Measurements from ENCODE around the gene IDH2.
A peak's percentile ranks its signal among the peaks of the same experiment; 100 is the strongest.

Gene IDH2

DNA sequence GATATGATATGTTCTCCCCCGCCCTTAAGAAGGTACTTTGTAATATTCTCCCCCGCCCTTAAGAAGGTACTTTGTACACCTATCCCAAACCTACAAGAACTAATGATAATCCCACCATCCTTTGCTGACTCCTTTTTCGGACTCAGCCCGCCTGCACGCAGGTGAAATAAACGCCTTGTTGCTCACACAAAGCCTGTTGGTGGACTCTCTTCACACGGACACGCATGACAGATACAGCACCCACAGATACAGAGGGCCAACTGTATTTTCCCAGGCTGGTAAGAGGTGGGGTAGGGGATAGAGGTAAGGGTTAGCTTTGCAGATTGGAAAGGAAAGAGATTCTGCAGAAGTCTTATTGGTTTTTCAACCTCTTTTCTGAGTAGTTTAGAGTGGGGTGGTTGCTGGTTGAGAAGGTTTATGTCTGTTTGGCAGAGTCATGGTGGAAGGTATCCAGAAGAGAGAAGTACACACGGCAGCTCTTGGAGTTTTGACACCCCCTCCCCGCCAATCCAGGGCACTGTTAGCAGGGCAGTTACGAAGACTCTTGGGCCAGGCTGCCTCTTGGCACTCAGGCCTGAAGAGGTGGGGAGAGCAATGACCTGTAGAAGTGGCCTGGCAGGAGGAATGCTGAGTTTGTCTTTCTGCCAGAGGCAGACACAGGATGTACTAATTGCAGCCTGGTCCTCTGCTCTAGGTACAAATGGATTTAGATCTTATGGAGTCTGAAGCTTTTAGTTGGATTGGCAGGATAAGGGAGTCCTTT lies 36.0 kb upstream of the IDH2 start:
- peaks cover 4% of the 10 kb centered on the region for H3K4me1 ChIP-seq (ENCODE audit: control insufficient read depth, insufficient read depth, low read length)
- no peaks in the 10 kb centered on the region for H3K36me3 ChIP-seq (ENCODE audit: control insufficient read depth in 2 of 2, insufficient read depth in 2 of 2, low read length in 2 of 2)
- H3K4me3 ChIP-seq (ENCODE audit: low read length in 2 of 2): no peak overlapping the region
- no peak overlapping the region for H3K9ac ChIP-seq (ENCODE audit: low read length in 2 of 2)
- H3K27ac ChIP-seq (ENCODE audit: low read length): no peak overlapping the region
- H3K9me3 ChIP-seq (ENCODE audit: control insufficient read depth in 2 of 2, low read length in 2 of 2): no peaks in the 10 kb centered on the region
- H3K27me3 ChIP-seq (ENCODE audit: control insufficient read depth in 1 of 2, insufficient read depth in 2 of 2, low read length in 2 of 2): no peaks in the 10 kb centered on the region

DNA sequence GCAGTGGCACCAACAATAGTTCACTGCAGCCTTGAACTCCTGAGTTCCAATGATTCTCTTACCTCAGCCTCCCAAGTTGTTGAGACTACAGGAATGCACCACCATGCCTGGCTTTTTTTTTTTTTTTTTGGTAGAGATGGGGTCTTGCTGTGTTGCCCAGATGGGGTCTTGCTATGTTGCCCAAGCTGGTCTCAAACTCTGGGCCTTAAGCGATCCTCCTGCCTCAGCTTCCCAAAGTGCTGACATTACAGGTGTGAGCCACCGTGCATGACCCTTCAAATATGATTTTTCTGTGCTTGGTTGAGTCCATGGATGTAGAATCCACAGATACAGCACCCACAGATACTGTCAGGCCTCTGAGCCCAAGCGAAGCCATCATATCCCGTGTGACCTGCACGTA lies 30.2 kb upstream of the IDH2 start:
- Histone ChIP-seq H3K4me1 (ENCODE audit: control insufficient read depth, insufficient read depth, low read length) (no peaks in the 10 kb centered on the region), H3K9me3 (ENCODE audit: control insufficient read depth in 2 of 2, low read length in 2 of 2) (no peaks in the 10 kb centered on the region), H3K27me3 (ENCODE audit: control insufficient read depth in 1 of 2, insufficient read depth in 2 of 2, low read length in 2 of 2) (no peaks in the 10 kb centered on the region), H3K27ac (ENCODE audit: low read length) (no peak overlapping the region), H3K4me3 (ENCODE audit: low read length in 2 of 2) (no peak overlapping the region), H3K9ac (ENCODE audit: low read length in 2 of 2) (no peak overlapping the region), H3K36me3 (ENCODE audit: control insufficient read depth in 2 of 2, insufficient read depth in 2 of 2, low read length in 2 of 2) (no peaks in the 10 kb centered on the region)

DNA sequence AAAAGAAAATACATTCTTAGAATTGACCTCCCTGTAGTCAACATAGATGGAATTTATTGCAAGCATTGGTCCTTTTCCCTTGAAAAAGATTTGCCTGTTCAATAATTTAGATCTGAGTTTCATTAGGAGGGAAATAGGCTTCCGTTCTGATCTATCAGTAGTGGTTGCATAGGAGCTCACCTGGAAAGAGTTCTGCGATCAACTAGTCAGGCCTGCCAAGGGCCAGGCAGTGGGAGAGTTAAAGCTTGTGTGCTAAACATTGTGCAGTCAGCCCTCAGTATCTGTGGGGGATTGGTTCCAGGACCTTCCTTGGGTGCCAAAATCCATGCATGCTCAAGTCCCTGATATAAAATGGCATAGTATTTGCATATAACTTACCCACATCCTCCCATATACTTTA lies 29.6 kb upstream of the IDH2 start:
- Histone ChIP-seq H3K27ac (ENCODE audit: low read length) (no peak overlapping the region), H3K9me3 (ENCODE audit: control insufficient read depth in 2 of 2, low read length in 2 of 2) (no peaks in the 10 kb centered on the region), H3K9ac (ENCODE audit: low read length in 2 of 2) (no peak overlapping the region), H3K4me3 (ENCODE audit: low read length in 2 of 2) (no peak overlapping the region), H3K27me3 (ENCODE audit: control insufficient read depth in 1 of 2, insufficient read depth in 2 of 2, low read length in 2 of 2) (no peaks in the 10 kb centered on the region), H3K36me3 (ENCODE audit: control insufficient read depth in 2 of 2, insufficient read depth in 2 of 2, low read length in 2 of 2) (no peaks in the 10 kb centered on the region), H3K4me1 (ENCODE audit: control insufficient read depth, insufficient read depth, low read length) (peaks cover 2% of the 10 kb centered on the region)

DNA sequence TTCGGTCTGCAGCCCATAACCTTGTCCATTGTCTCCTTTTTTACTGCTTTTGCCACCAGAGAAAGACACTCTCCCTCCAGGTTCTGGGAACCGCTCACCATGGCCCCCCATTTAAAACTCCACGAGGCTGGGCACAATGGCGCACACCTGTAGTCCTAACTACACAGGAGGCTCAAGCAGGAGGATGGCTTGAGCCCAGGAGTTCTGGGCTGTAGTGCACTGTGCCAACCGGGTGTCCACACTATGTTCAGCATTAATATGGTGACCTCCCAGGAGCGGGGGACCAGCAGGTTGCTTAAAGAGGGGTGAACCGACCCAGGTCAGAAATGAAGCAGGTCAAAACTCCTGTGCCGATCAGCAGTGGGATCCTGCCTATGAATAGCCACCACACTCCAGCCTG lies 28.0 kb upstream of the IDH2 start:
- Histone ChIP-seq H3K4me3 (ENCODE audit: low read length in 2 of 2) (no peak overlapping the region), H3K36me3 (ENCODE audit: control insufficient read depth in 2 of 2, insufficient read depth in 2 of 2, low read length in 2 of 2) (no peaks in the 10 kb centered on the region), H3K9ac (ENCODE audit: low read length in 2 of 2) (no peak overlapping the region), H3K27ac (ENCODE audit: low read length) (no peak overlapping the region), H3K27me3 (ENCODE audit: control insufficient read depth in 1 of 2, insufficient read depth in 2 of 2, low read length in 2 of 2) (no peaks in the 10 kb centered on the region), H3K4me1 (ENCODE audit: control insufficient read depth, insufficient read depth, low read length) (peaks cover 7% of the 10 kb centered on the region), H3K9me3 (ENCODE audit: control insufficient read depth in 2 of 2, low read length in 2 of 2) (no peaks in the 10 kb centered on the region)

DNA sequence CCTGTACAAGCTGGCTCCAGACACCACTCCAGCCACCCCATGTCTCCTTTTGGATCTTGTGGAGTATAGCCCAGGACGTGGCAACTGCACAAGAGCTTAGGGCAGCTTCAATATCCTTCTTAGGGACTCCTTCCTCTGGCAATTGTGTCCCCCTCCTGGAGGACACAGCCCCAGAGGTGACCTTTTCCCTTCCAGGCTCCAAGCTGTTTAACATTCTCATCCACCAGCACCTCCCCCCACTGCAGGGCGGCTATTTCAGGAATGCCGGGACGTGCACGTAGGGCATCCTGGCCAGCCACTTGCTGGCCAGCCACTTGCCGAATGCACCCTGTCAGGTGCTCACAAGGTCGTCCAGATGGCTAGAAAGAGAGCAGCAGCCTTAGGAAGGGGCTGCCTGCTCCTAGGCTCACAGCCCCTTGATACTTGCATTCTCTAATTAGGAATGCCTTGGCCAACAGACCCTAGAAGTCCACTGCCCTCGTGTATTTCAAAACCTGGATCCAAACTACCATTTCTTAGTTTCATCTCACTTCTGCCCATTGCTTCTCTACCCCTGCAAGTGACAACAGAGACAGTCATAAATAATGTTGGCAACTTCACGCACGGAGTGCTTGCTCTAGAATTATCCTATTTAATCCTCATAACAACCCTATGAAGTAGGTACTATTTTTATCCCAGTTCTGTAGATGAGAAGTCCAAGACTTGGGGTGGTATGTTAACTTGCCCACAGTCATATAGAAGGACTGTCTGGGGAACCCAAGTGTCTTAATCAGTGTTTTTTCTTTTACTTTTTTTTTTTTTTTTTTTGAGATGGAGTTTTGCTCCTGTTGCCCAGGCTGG lies 24.5 kb upstream of the IDH2 start:
- Histone ChIP-seq H3K4me1 (ENCODE audit: control insufficient read depth, insufficient read depth, low read length) (peaks cover 7% of the 10 kb centered on the region), H3K36me3 (ENCODE audit: control insufficient read depth in 2 of 2, insufficient read depth in 2 of 2, low read length in 2 of 2) (no peaks in the 10 kb centered on the region), H3K9me3 (ENCODE audit: control insufficient read depth in 2 of 2, low read length in 2 of 2) (no peaks in the 10 kb centered on the region), H3K4me3 (ENCODE audit: low read length in 2 of 2) (peak overlapping the region in 1 of 2 donors; percentile 49), H3K27ac (ENCODE audit: low read length) (no peak overlapping the region), H3K9ac (ENCODE audit: low read length in 2 of 2) (no peak overlapping the region), H3K27me3 (ENCODE audit: control insufficient read depth in 1 of 2, insufficient read depth in 2 of 2, low read length in 2 of 2) (no peaks in the 10 kb centered on the region)

DNA sequence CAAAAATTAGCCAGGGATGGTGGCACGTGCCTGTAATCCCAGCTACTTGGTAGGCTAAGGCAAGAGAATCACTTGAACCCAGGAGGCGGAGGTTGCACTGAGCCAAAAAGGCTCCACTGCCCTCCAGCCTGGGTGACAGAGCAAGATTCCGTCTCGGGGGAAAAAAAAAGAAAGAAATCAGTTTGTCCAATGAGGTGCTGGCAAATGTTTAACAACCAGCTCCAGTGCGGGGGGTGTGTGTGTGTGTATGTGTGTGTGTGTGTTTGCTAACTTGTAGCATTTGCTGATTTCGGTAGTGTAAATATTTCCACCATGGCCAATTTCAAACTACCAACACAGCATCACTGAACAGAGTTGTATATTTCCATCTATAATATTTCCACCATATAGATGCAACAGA lies 23.8 kb upstream of the IDH2 start:
- H3K36me3 ChIP-seq (ENCODE audit: control insufficient read depth in 2 of 2, insufficient read depth in 2 of 2, low read length in 2 of 2): no peaks in the 10 kb centered on the region
- no peaks in the 10 kb centered on the region for H3K27me3 ChIP-seq (ENCODE audit: control insufficient read depth in 1 of 2, insufficient read depth in 2 of 2, low read length in 2 of 2)
- H3K9me3 ChIP-seq (ENCODE audit: control insufficient read depth in 2 of 2, low read length in 2 of 2): no peaks in the 10 kb centered on the region
- no peak overlapping the region for H3K9ac ChIP-seq (ENCODE audit: low read length in 2 of 2)
- peaks cover 7% of the 10 kb centered on the region for H3K4me1 ChIP-seq (ENCODE audit: control insufficient read depth, insufficient read depth, low read length)
- H3K27ac ChIP-seq (ENCODE audit: low read length): no peak overlapping the region
- H3K4me3 ChIP-seq (ENCODE audit: low read length in 2 of 2): no peak overlapping the region

DNA sequence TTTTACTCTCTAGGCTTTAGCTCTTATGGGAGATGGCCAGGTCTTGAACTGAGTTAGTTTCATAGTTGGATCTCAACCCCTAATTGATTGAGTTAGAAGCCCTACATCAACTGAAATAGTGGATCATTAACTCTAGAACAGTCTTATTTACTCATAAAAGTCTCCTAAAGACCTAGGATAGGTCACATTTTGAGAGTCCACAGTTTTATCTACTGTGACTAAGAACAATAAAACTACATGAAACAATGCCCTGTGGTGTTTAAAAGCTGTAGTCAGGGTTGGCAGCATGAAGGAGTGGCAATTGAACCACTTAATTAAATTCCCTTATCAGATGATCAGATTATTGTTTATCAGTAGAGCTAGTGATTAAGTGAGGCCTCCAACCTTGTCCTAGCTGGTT lies 22.2 kb upstream of the IDH2 start:
- Histone ChIP-seq H3K9me3 (ENCODE audit: control insufficient read depth in 2 of 2, low read length in 2 of 2) (no peaks in the 10 kb centered on the region), H3K9ac (ENCODE audit: low read length in 2 of 2) (no peak overlapping the region), H3K27me3 (ENCODE audit: control insufficient read depth in 1 of 2, insufficient read depth in 2 of 2, low read length in 2 of 2) (no peaks in the 10 kb centered on the region), H3K27ac (ENCODE audit: low read length) (no peak overlapping the region), H3K4me3 (ENCODE audit: low read length in 2 of 2) (no peak overlapping the region), H3K4me1 (ENCODE audit: control insufficient read depth, insufficient read depth, low read length) (peaks cover 7% of the 10 kb centered on the region), H3K36me3 (ENCODE audit: control insufficient read depth in 2 of 2, insufficient read depth in 2 of 2, low read length in 2 of 2) (no peaks in the 10 kb centered on the region)

DNA sequence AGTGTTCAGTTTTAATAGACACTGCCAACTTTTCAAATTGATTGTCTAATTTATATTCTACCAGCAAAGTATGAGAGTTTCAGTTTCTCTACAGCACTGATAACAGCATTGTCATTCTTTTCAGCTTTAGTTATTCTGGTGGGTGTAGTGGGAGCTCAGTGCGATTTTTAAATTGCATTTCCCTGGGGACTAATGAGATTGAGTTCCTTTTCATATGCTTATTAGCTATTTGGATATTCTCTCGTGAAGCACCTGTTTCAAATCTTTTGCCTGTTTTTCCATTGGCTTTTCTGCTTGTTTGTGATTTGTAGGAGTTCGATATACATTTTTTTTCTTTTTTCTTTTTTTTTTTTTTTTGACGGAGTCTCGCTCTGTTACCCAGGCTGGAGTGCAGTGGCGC lies 18.8 kb upstream of the IDH2 start:
- Histone ChIP-seq H3K27me3 (ENCODE audit: control insufficient read depth in 1 of 2, insufficient read depth in 2 of 2, low read length in 2 of 2) (no peaks in the 10 kb centered on the region), H3K9ac (ENCODE audit: low read length in 2 of 2) (no peak overlapping the region), H3K27ac (ENCODE audit: low read length) (no peak overlapping the region), H3K4me3 (ENCODE audit: low read length in 2 of 2) (no peak overlapping the region), H3K4me1 (ENCODE audit: control insufficient read depth, insufficient read depth, low read length) (no peaks in the 10 kb centered on the region), H3K9me3 (ENCODE audit: control insufficient read depth in 2 of 2, low read length in 2 of 2) (no peaks in the 10 kb centered on the region), H3K36me3 (ENCODE audit: control insufficient read depth in 2 of 2, insufficient read depth in 2 of 2, low read length in 2 of 2) (no peaks in the 10 kb centered on the region)

DNA sequence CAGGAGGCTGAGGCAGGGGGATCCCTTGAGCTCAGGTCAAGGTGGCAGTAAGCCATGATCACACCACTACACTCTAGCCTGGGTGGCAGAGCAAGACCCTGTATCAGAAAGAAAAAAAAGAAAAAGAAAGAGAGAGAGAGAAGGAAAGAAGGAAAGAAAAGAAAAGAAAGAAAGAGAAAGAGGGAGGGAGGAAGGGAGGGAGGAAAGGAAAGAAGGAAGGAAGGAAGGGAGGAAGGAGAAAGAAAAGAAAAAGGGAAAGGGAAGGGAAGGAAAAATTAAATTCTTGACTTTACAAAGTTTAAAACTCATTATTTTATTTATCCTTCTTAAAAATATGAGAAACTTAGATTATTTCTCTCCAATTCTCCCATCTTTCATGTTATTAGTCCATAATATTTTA lies 17.1 kb upstream of the IDH2 start:
- Histone ChIP-seq H3K9ac (ENCODE audit: low read length in 2 of 2) (no peak overlapping the region), H3K4me3 (ENCODE audit: low read length in 2 of 2) (no peak overlapping the region), H3K36me3 (ENCODE audit: control insufficient read depth in 2 of 2, insufficient read depth in 2 of 2, low read length in 2 of 2) (no peaks in the 10 kb centered on the region), H3K4me1 (ENCODE audit: control insufficient read depth, insufficient read depth, low read length) (no peaks in the 10 kb centered on the region), H3K27me3 (ENCODE audit: control insufficient read depth in 1 of 2, insufficient read depth in 2 of 2, low read length in 2 of 2) (no peaks in the 10 kb centered on the region), H3K9me3 (ENCODE audit: control insufficient read depth in 2 of 2, low read length in 2 of 2) (no peaks in the 10 kb centered on the region), H3K27ac (ENCODE audit: low read length) (no peak overlapping the region)

DNA sequence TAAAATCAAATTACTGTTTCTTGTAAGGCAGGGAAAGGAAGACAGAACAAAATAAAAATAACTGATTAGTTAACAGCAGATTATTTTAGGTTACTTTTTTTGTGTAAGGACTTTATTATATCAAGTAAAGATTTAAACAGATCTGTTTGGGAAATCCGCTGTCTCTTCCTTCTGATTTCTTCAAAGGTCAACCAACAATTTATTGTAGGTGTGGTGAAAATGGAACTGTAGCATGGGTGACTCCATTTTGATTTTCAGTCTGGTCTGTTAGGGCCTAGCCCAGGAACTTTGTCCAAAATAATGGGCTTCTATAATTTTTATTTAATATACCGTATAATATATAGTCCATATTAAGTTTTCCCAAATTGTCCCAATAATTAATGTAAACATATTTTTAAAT lies 13.5 kb upstream of the IDH2 start:
- no peak overlapping the region for H3K27ac ChIP-seq (ENCODE audit: low read length)
- no peak overlapping the region for H3K4me3 ChIP-seq (ENCODE audit: low read length in 2 of 2)
- no peaks in the 10 kb centered on the region for H3K27me3 ChIP-seq (ENCODE audit: control insufficient read depth in 1 of 2, insufficient read depth in 2 of 2, low read length in 2 of 2)
- H3K4me1 ChIP-seq (ENCODE audit: control insufficient read depth, insufficient read depth, low read length): no peaks in the 10 kb centered on the region
- H3K9ac ChIP-seq (ENCODE audit: low read length in 2 of 2): no peak overlapping the region
- H3K9me3 ChIP-seq (ENCODE audit: control insufficient read depth in 2 of 2, low read length in 2 of 2): no peaks in the 10 kb centered on the region
- H3K36me3 ChIP-seq (ENCODE audit: control insufficient read depth in 2 of 2, insufficient read depth in 2 of 2, low read length in 2 of 2): no peaks in the 10 kb centered on the region

DNA sequence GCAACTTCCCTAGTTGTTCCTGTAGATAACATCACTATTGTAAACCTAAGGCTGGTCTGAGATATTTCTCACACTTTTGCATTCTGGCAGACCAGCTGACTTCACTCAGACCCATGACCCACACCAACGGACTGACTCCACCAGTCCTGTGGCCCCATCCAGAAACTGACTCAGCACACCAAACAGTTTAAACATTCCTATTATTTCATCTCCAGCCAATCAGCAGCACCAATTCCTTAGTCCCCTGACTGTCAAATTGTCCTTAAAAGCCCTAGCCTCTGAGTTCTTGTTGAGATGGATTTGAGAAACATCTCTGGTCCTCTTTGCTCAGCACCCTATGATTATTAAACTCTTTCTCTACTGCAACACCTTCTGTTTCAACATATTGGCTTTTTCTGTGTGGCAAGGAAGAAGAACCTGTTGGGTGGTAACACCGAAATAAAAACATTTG lies 12.2 kb upstream of the IDH2 start:
- Histone ChIP-seq H3K9ac (ENCODE audit: low read length in 2 of 2) (no peak overlapping the region), H3K9me3 (ENCODE audit: control insufficient read depth in 2 of 2, low read length in 2 of 2) (no peaks in the 10 kb centered on the region), H3K36me3 (ENCODE audit: control insufficient read depth in 2 of 2, insufficient read depth in 2 of 2, low read length in 2 of 2) (no peaks in the 10 kb centered on the region), H3K4me1 (ENCODE audit: control insufficient read depth, insufficient read depth, low read length) (no peaks in the 10 kb centered on the region), H3K27ac (ENCODE audit: low read length) (no peak overlapping the region), H3K27me3 (ENCODE audit: control insufficient read depth in 1 of 2, insufficient read depth in 2 of 2, low read length in 2 of 2) (no peaks in the 10 kb centered on the region), H3K4me3 (ENCODE audit: low read length in 2 of 2) (no peak overlapping the region)
